GM23248 (cell line): ENCODE results near the gene PUM1. TPM values are rescaled to one million over a fixed set of nuclear protein-coding genes. Genes with fewer than 3 reads are reported as not detected.

Source experiments
- DNase-seq: peaks from one replicate; pipeline ENCODE4 v3.0.0-alpha.2; 2015
- H2AFZ ChIP-seq: fragments of 200-600 bp; sonication (generic); 2 replicates; pipeline ENCODE4 v1.6.1; 2016; ENCODE audit warnings: antibody characterized with exemption
- H3F3A ChIP-seq: fragments of 200-600 bp; sonication (generic); 2 replicates; pipeline ENCODE4 v1.6.1; 2016; ENCODE audit warnings: mild to moderate bottlenecking, antibody characterized with exemption, mixed run types; ENCODE audit not compliant: insufficient read depth
- H3K27ac ChIP-seq: fragments of 200-600 bp; sonication (generic); 2 replicates; pipeline ENCODE4 v1.5.1; 2016; ENCODE audit warnings: mild to moderate bottlenecking
- H3K27me3 ChIP-seq: fragments of 200-600 bp; sonication (generic); replicated peaks from 2 replicates; pipeline ENCODE4 v1.6.1; 2016; ENCODE audit warnings: mild to moderate bottlenecking; ENCODE audit not compliant: insufficient read depth
- H3K36me3 ChIP-seq: fragments of 200-600 bp; sonication (generic); 2 replicates; pipeline ENCODE4 v1.6.1; 2016; ENCODE audit warnings: low read depth, mild to moderate bottlenecking
- H3K4me1 ChIP-seq: fragments of 200-600 bp; sonication (generic); 2 replicates; pipeline ENCODE4 v1.6.1; 2016; ENCODE audit warnings: mild to moderate bottlenecking; ENCODE audit not compliant: insufficient read depth
- H3K4me2 ChIP-seq: fragments of 200-600 bp; sonication (generic); one replicate; pipeline ENCODE4 v1.6.1; 2016; ENCODE audit warnings: mild to moderate bottlenecking; ENCODE audit not compliant: unreplicated experiment
- H3K4me3 ChIP-seq: fragments of 200-600 bp; sonication (generic); 2 replicates; pipeline ENCODE4 v1.5.1; 2016; ENCODE audit warnings: mild to moderate bottlenecking
- H3K79me2 ChIP-seq: fragments of 200-600 bp; sonication (generic); 2 replicates; pipeline ENCODE4 v1.6.1; 2016; ENCODE audit warnings: mild to moderate bottlenecking; ENCODE audit not compliant: insufficient read depth
- H3K9ac ChIP-seq: fragments of 200-600 bp; sonication (generic); 2 replicates; pipeline ENCODE4 v1.6.1; 2016; ENCODE audit warnings: mild to moderate bottlenecking
- H3K9me2 ChIP-seq: fragments of 200-600 bp; sonication (generic); 2 replicates; pipeline ENCODE4 v1.6.1; 2016; ENCODE audit warnings: mixed run types, mild to moderate bottlenecking, moderate library complexity; ENCODE audit not compliant: insufficient read depth
- H3K9me3 ChIP-seq: fragments of 200-600 bp; sonication (generic); one replicate; pipeline ENCODE4 v1.6.1; 2017; ENCODE audit warnings: low read depth
- H4K20me1 ChIP-seq: fragments of 200-600 bp; sonication (generic); 2 replicates; pipeline ENCODE4 v1.6.0; 2016; ENCODE audit not compliant: insufficient read depth
- EZH2 ChIP-seq: fragments of 200-600 bp; sonication (generic); IDR thresholded peaks from 2 replicates; pipeline ENCODE4 v1.6.1; 2018; ENCODE audit warnings: antibody characterized with exemption, mild to moderate bottlenecking; ENCODE audit not compliant: insufficient read depth, poor library complexity, severe bottlenecking
- EZH2phosphoT487 ChIP-seq: fragments of 200-600 bp; sonication (generic); IDR thresholded peaks from 2 replicates; pipeline ENCODE4 v1.6.1; 2018; ENCODE audit warnings: antibody characterized with exemption, moderate library complexity, mild to moderate bottlenecking, low read depth; ENCODE audit not compliant: insufficient read depth
- WGBS, 2 experiments: methylation state at CpG; one replicate each; pipeline ENCODE4 v1.1.6; 2015 to 2017; ENCODE audit warnings: low lambda C conversion rate in 2 of 2, low coverage in 1 of 2; ENCODE audit errors: missing lambda C conversion rate in 2 of 2; 5-methylcytosine and 5-hydroxymethylcytosine counted together
- in situ Hi-C: fragments of 300-500 bp; cut with MboI; formaldehyde crosslinking; loops from 2 replicates; pipeline ENCODE4 v1.15.0; 2020
- polyA plus RNA-seq: library from polyadenylated mRNA; unstranded; fragments of >200 nt; fragmentation: Nextera tagmentation; extraction: Ambion mirVana; gene quantifications from 2 replicates; pipeline ENCODE4 v1.2.1, GENCODE V29; 2016
- total RNA-seq: library from RNA; depleted of rRNA; stranded (reverse); fragments of >200 nt; shearing (Covaris generic); gene quantifications from 2 replicates; pipeline ENCODE4 v1.2.3, GENCODE V29; 2014

Gene PUM1
- total and polyA plus RNA-seq, 2 experiments from 2014 or later = 46.3 to 49.5 TPM

DNA sequence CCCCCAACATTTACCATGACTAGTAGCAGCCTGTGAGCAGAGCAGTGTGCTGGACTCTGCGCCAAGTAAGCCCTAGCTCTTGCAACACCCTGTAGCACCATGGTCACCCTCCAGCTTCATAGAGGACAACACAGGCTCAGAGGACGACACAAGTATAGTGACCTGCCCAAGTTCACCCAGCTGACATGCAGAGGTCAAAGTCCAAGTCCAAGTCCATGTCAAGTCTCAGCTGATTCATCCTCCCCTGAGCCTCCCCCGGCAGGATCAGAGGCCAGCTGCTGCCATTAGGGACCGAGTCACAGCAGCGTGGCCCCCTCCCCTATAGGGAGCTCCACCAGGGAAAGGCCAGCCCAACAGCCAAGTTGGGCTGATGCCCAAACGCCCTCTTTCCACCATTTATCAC lies 172.8 kb downstream of the PUM1 start:
- no peak overlapping the region for H2AFZ ChIP-seq
- H3K79me2 ChIP-seq = peaks cover 14% of the 10 kb centered on the region
- H3K4me2 ChIP-seq = no peak overlapping the region
- in situ Hi-C loops = no loop called here
- no peak overlapping the region for H3K9ac ChIP-seq
- no peaks in the 10 kb centered on the region for H3K9me2 ChIP-seq
- DNase-seq = no peak
- H3K27ac ChIP-seq = no peak overlapping the region
- no peaks in the 10 kb centered on the region for H3K27me3 ChIP-seq
- no peaks in the 10 kb centered on the region for H4K20me1 ChIP-seq
- TF ChIP-seq EZH2phosphoT487 (no peak), EZH2 (no peak)
- no peak overlapping the region for H3K4me3 ChIP-seq
- H3K36me3 ChIP-seq = no peaks in the 10 kb centered on the region
- WGBS, 2 experiments = 80 to 81% methylated on average over 6 of the region's 6 CpGs
- no peaks in the 10 kb centered on the region for H3K9me3 ChIP-seq
- H3K4me1 ChIP-seq = peaks cover 15% of the 10 kb centered on the region
- H3F3A ChIP-seq = peaks cover 4% of the 10 kb centered on the region; the same call in 1 of the 2 replicates

DNA sequence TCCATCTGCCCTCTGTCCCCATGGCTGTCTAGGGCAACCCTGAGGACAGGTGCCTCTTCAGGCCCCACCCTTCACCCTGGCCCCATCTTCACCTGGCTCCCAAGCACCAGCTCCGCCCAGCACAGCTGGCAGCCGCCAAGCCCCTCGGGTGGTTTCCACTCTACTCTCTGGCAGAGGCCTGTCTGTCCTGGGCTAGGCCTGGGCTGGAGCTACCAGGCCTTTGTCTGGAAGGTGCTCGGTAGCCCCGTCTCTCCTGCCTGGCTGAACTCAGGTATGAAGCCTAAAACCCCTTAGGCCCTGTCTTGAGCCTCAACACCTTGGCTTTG lies 174.3 kb downstream of the PUM1 start:
- Histone ChIP-seq H3K4me1 (peaks cover 19% of the 10 kb centered on the region), H3F3A (peaks cover 7% of the 10 kb centered on the region; the same call in 1 of the 2 replicates), H2AFZ (no peak overlapping the region), H3K4me2 (no peak overlapping the region), H3K9me3 (no peaks in the 10 kb centered on the region), H3K9ac (no peak overlapping the region), H3K27ac (no peak overlapping the region), H3K9me2 (no peaks in the 10 kb centered on the region), H4K20me1 (no peaks in the 10 kb centered on the region), H3K79me2 (peaks cover 18% of the 10 kb centered on the region), H3K27me3 (no peaks in the 10 kb centered on the region), H3K36me3 (no peaks in the 10 kb centered on the region), H3K4me3 (no peak overlapping the region)
- WGBS, 2 experiments = 91 to 94% methylated on average over 5 of the region's 5 CpGs
- TF ChIP-seq EZH2 (no peak), EZH2phosphoT487 (no peak)
- DNase-seq = no peak
- in situ Hi-C loops = no loop called here

DNA sequence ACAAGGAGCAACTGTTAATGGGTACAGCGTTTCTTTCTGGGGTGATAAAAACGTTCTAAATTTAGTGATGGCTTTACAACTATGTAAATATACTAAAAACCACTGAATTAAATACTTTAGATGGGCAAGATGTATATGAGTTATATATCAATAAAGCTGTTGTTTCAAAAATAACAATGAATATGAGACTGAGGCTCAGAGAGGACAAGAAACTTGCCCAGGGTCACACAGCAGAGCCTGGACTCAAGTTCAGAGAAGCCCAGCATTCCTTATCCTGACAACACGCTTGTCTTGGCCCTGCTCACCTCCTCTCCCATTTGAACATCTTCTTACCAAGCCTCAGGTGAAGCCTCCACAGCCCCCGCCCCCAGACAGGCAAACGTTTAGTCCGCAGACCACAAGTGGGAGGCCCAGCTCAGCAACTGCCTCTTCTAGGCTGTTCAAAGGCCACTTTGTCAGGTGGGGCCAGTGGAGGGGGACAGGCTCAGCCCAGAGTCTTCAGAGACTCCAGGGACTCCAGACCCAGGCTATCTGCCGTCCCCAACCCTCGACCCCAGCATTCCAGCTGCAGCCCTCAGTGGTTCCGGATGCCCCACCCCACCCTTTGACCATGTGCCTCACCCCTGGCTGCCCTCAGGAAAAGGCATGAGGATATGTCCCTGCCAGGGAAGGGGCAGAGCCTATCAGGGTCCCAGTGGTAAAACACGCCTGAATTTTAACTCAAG lies 174.9 kb downstream of the PUM1 start:
- no peaks in the 10 kb centered on the region for H3K9me3 ChIP-seq
- no peak for TF ChIP-seq EZH2
- no peak for TF ChIP-seq EZH2phosphoT487

DNA sequence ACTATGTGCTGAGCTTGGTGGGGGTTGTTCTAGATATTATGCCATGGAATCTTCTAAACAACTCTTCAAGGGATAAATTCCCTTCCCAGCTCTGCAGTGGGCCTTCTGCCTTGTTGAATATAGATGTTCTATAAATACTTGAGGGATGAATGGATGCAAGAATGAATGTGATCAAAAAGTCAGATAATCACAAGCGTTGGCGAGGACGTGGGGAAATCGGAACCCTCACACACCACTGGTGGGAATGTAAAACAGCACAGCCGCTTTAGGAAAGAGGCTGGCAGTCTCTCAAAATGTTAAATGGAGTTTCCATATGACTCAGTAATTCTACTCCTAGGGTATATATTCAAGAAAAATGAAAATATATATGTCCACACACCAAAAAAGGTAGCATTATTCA lies 176.0 kb downstream of the PUM1 start:
- H3K79me2 ChIP-seq = peaks cover 18% of the 10 kb centered on the region
- H3K36me3 ChIP-seq = no peaks in the 10 kb centered on the region
- H4K20me1 ChIP-seq = no peaks in the 10 kb centered on the region
- no peak for DNase-seq
- TF ChIP-seq EZH2 (no peak), EZH2phosphoT487 (no peak)
- H3K9me2 ChIP-seq = no peaks in the 10 kb centered on the region
- no peak overlapping the region for H3K27ac ChIP-seq
- H3K9me3 ChIP-seq = no peaks in the 10 kb centered on the region
- 94 to 100% methylated on average over 5 of the region's 5 CpGs for WGBS, 2 experiments
- no peak overlapping the region for H3K4me3 ChIP-seq
- H3K27me3 ChIP-seq = no peaks in the 10 kb centered on the region
- H3K9ac ChIP-seq = no peak overlapping the region
- peaks cover 7% of the 10 kb centered on the region; the same call in 1 of the 2 replicates for H3F3A ChIP-seq
- in situ Hi-C loops = no loop called here
- no peak overlapping the region for H2AFZ ChIP-seq
- H3K4me2 ChIP-seq = no peak overlapping the region
- peaks cover 19% of the 10 kb centered on the region for H3K4me1 ChIP-seq

More for the DNA sequence above, 174.9 kb downstream of the PUM1 start:
- Histone ChIP-seq H3K27me3 (no peaks in the 10 kb centered on the region), H3K79me2 (peaks cover 18% of the 10 kb centered on the region), H3K4me2 (no peak overlapping the region), H3K4me3 (no peak overlapping the region), H2AFZ (no peak overlapping the region), H3K9me2 (no peaks in the 10 kb centered on the region), H3F3A (peaks cover 7% of the 10 kb centered on the region; the same call in 1 of the 2 replicates), H3K27ac (no peak overlapping the region), H3K9ac (no peak overlapping the region), H4K20me1 (no peaks in the 10 kb centered on the region), H3K4me1 (peaks cover 19% of the 10 kb centered on the region), H3K36me3 (no peaks in the 10 kb centered on the region)
- in situ Hi-C loops = no loop called here
- 70 to 75% methylated on average over 10 of the region's 10 CpGs for WGBS, 2 experiments
- DNase-seq = no peak
